Globus pallidus (tissue), 1 donor: ENCODE results near the gene ASTN2.

Source experiments
- DNase-seq: peaks from one replicate; pipeline ENCODE4 v3.0.0-alpha.2; 2015; ENCODE audit warnings: low spot score

The ASTN2 gene

GRCh38 chr9:116954731-116955130 lies 460.1 kb downstream of the ASTN2 start:
- no peak for DNase-seq

GRCh38 chr9:116953271-116953670 lies 461.6 kb downstream of the ASTN2 start:
- DNase-seq: no peak

GRCh38 chr9:116952436-116952810 lies 462.4 kb downstream of the ASTN2 start:
- DNase-seq: no peak

- DNase-seq: no peak
These were observed 463.0 kb downstream of the ASTN2 start for GRCh38 chr9:116951588-116952435.

- peak; percentile 10 for DNase-seq
These were observed 469.0 kb downstream of the ASTN2 start for GRCh38 chr9:116945817-116946216.

- DNase-seq: no peak
These were observed 469.9 kb downstream of the ASTN2 start for GRCh38 chr9:116944714-116945534.

GRCh38 chr9:116943970-116944369 lies 470.9 kb downstream of the ASTN2 start:
- DNase-seq: no peak

GRCh38 chr9:116942593-116943061 lies 472.2 kb downstream of the ASTN2 start:
- no peak for DNase-seq

GRCh38 chr9:116941266-116941665 lies 473.6 kb downstream of the ASTN2 start:
- no peak for DNase-seq

GRCh38 chr9:116940614-116941215 lies 474.1 kb downstream of the ASTN2 start:
- no peak for DNase-seq

- DNase-seq: no peak
These were observed 475.2 kb downstream of the ASTN2 start for GRCh38 chr9:116939614-116940013.

- no peak for DNase-seq
These were observed 475.7 kb downstream of the ASTN2 start for GRCh38 chr9:116939161-116939560.

GRCh38 chr9:116937361-116937760 lies 477.5 kb downstream of the ASTN2 start:
- DNase-seq: no peak

GRCh38 chr9:116935149-116935897 lies 479.5 kb downstream of the ASTN2 start:
- no peak for DNase-seq

GRCh38 chr9:116934131-116934530 lies 480.7 kb downstream of the ASTN2 start:
- no peak for DNase-seq

- no peak for DNase-seq
These were observed 481.6 kb downstream of the ASTN2 start for GRCh38 chr9:116933251-116933650.

GRCh38 chr9:116929621-116930020 lies 485.2 kb downstream of the ASTN2 start:
- DNase-seq: no peak

GRCh38 chr9:116928884-116929283 lies 486.0 kb downstream of the ASTN2 start:
- DNase-seq: no peak

- DNase-seq: no peak
These were observed 486.6 kb downstream of the ASTN2 start for GRCh38 chr9:116928289-116928688.

- no peak for DNase-seq
These were observed 487.1 kb downstream of the ASTN2 start for GRCh38 chr9:116927726-116928125.

GRCh38 chr9:116925121-116925520 lies 489.7 kb downstream of the ASTN2 start:
- no peak for DNase-seq
